Parathyroid adenoma (tissue), 2 donors: Measurements from ENCODE around the gene DRP2.
"Not testable (repeated sequence)": the region's sequence is repeated elsewhere in the genome, so short reads cannot be mapped to it uniquely, and the experiment has no call there.

Experiments
- H2AFZ ChIP-seq: fragments of 300-600 bp; sonication (generic); one replicate; pipeline ENCODE4 v1.7.0; 2017; ENCODE audit warnings: antibody characterized with exemption, mild to moderate bottlenecking
- H3K27ac ChIP-seq: fragments of 300-600 bp; sonication (generic); one replicate; pipeline ENCODE4 v1.7.0; 2017
- H3K27me3 ChIP-seq: fragments of 300-600 bp; sonication (generic); one replicate; pipeline ENCODE4 v1.7.0; 2017; ENCODE audit warnings: low read length; ENCODE audit not compliant: control insufficient read depth, insufficient read depth
- H3K36me3 ChIP-seq: fragments of 300-600 bp; sonication (generic); one replicate; pipeline ENCODE4 v1.7.0; 2017; ENCODE audit warnings: low read length; ENCODE audit not compliant: control insufficient read depth, insufficient read depth
- H3K4me1 ChIP-seq: fragments of 300-600 bp; sonication (generic); one replicate; pipeline ENCODE4 v1.7.0; 2017; ENCODE audit warnings: control low read depth
- H3K4me2 ChIP-seq: fragments of 300-600 bp; sonication (generic); one replicate; pipeline ENCODE4 v1.7.0; 2017; ENCODE audit warnings: low read length
- H3K4me3 ChIP-seq: fragments of 300-600 bp; sonication (generic); one replicate; pipeline ENCODE4 v1.7.0; 2017; ENCODE audit warnings: low read depth, low read length
- H3K79me2 ChIP-seq: fragments of 300-600 bp; sonication (generic); one replicate; pipeline ENCODE4 v1.7.0; 2017; ENCODE audit warnings: control low read depth
- H3K9ac ChIP-seq: fragments of 300-600 bp; sonication (generic); one replicate; pipeline ENCODE4 v1.7.0; 2017; ENCODE audit warnings: mild to moderate bottlenecking
- H3K9me3 ChIP-seq: fragments of 300-600 bp; sonication (generic); one replicate; pipeline ENCODE4 v1.7.0; 2017; ENCODE audit warnings: low read length; ENCODE audit not compliant: control insufficient read depth
- TF ChIP-seq, protein P1 (sequence below): fragments of 300-600 bp; sonication (generic); IDR thresholded peaks from one replicate; pipeline ENCODE4 v1.7.0; 2017; ENCODE audit warnings: antibody characterized with exemption, mild to moderate bottlenecking
- donor health status: primary hyperparathyroidism.

DRP2 gene, protein sequence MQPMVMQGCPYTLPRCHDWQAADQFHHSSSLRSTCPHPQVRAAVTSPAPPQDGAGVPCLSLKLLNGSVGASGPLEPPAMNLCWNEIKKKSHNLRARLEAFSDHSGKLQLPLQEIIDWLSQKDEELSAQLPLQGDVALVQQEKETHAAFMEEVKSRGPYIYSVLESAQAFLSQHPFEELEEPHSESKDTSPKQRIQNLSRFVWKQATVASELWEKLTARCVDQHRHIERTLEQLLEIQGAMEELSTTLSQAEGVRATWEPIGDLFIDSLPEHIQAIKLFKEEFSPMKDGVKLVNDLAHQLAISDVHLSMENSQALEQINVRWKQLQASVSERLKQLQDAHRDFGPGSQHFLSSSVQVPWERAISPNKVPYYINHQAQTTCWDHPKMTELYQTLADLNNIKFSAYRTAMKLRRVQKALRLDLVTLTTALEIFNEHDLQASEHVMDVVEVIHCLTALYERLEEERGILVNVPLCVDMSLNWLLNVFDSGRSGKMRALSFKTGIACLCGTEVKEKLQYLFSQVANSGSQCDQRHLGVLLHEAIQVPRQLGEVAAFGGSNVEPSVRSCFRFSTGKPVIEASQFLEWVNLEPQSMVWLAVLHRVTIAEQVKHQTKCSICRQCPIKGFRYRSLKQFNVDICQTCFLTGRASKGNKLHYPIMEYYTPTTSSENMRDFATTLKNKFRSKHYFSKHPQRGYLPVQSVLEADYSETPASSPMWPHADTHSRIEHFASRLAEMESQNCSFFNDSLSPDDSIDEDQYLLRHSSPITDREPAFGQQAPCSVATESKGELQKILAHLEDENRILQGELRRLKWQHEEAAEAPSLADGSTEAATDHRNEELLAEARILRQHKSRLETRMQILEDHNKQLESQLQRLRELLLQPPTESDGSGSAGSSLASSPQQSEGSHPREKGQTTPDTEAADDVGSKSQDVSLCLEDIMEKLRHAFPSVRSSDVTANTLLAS

DNA sequence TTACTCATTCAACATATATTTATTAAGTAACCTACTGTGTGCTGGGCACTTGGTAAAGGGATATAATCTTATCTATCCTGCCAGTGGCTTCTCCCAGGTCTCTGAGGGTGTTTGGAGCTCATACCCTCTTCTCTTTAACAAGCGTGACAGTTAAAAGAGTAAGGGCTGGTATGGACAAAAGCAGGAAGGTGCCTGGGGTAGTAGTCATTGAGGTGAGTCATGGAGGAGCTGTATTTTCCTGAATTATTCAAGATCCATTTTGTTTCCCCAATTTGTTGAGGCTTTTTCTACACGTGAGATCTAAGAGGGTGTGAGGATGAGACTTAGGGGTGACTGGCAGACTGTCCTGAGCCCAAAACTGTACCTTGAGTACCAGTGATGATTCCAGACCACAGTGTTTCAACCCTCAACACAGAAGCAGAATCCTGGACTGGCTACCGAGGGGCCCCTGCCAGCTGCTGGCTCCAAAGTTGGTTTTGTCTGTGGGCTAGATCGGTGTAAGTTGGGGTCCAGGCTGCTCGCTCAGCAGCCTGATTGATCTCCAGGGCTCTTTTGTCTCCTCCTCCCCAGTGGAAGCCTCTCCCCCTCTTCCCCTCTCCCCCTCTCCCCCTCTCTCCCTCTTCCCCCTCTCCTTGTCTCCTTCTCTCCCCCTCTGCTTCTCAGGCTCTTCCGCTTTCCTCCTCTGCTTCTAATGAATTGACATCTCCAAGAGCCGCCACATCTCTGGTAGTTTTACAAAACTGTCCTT, at the start of gene DRP2:
Gene DRP2 (plus strand): TSS at position 671 of the 748 bp plus-strand sequence. CDS start 11,862 bp downstream, outside the sequence.
- no peaks in the 10 kb centered on the region for H3K27me3 ChIP-seq
- H2AFZ ChIP-seq, result no peak within 1 kb of the TSS
- no peaks in the 10 kb centered on the region for H3K36me3 ChIP-seq
- H3K27ac ChIP-seq, result no peak within 1 kb of the TSS
- H3K9me3 ChIP-seq, result no peaks in the 10 kb centered on the region
- no peak within 1 kb of the TSS for H3K4me3 ChIP-seq
- no peak within 1 kb of the TSS for H3K4me2 ChIP-seq
- H3K9ac ChIP-seq, result no peak within 1 kb of the TSS
- TF ChIP-seq, protein P1, sequence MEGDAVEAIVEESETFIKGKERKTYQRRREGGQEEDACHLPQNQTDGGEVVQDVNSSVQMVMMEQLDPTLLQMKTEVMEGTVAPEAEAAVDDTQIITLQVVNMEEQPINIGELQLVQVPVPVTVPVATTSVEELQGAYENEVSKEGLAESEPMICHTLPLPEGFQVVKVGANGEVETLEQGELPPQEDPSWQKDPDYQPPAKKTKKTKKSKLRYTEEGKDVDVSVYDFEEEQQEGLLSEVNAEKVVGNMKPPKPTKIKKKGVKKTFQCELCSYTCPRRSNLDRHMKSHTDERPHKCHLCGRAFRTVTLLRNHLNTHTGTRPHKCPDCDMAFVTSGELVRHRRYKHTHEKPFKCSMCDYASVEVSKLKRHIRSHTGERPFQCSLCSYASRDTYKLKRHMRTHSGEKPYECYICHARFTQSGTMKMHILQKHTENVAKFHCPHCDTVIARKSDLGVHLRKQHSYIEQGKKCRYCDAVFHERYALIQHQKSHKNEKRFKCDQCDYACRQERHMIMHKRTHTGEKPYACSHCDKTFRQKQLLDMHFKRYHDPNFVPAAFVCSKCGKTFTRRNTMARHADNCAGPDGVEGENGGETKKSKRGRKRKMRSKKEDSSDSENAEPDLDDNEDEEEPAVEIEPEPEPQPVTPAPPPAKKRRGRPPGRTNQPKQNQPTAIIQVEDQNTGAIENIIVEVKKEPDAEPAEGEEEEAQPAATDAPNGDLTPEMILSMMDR, result no peak
- H3K79me2 ChIP-seq, result no peaks in the 10 kb centered on the region
- H3K4me1 ChIP-seq, result no peaks in the 10 kb centered on the region

- Histone ChIP-seq H2AFZ (no peak overlapping the region), H3K27me3 (no peaks in the 10 kb centered on the region), H3K36me3 (no peaks in the 10 kb centered on the region), H3K4me1 (no peaks in the 10 kb centered on the region), H3K79me2 (no peaks in the 10 kb centered on the region), H3K4me2 (no peak overlapping the region), H3K9ac (no peak overlapping the region), H3K4me3 (no peak overlapping the region), H3K27ac (no peak overlapping the region), H3K9me3 (no peaks in the 10 kb centered on the region)
- TF ChIP-seq, protein P1, result no peak
Observed at GRCh38 chrX:101171883-101172400, 47.6 kb upstream of the DRP2 start.

DNA sequence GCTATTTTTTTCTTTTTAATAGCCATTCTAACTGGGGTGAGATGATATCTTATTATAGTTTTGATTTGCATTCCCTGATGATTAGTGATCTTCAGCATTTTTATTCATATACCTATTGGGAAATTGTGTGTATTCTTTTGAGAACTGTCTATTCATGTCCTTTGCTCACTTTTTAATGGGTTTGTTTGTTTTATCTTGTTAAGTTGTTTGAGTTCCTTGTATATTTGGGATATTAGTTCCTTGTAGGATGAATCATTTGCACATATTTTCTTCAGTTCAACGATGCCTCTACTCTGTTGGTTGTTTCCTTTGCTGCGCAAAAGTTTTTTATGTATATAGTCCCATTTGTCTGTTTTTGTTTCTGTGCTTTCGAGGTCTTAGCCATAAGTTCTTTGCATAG, 43.1 kb upstream of the DRP2 start:
- Histone ChIP-seq H3K9me3 (no peaks in the 10 kb centered on the region), H3K36me3 (no peaks in the 10 kb centered on the region), H3K4me1 (no peaks in the 10 kb centered on the region), H3K9ac (no peak overlapping the region), H2AFZ (no peak overlapping the region), H3K79me2 (no peaks in the 10 kb centered on the region), H3K27me3 (no peaks in the 10 kb centered on the region), H3K4me2 (no peak overlapping the region), H3K27ac (no peak overlapping the region), H3K4me3 (no peak overlapping the region)
- TF ChIP-seq, protein P1, result no peak

DNA sequence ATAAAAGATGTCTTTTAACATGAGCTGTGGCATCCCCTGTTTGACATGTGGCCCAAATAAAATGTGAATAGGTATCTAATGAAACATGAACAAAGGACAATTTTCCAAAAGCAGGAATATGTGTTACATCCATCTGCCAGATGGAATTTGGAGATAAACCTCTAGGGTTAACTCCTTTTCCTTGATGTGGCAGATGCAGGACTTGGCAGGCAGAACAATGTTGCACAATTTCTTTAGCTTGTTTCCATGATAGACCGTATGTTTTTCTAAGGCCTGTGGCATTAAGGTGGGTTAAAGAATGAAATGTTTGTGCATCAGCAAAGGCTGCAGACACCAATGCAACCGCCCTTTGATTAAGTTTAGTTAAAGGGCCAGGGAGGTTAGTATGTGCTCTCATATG, 34.7 kb upstream of the DRP2 start:
- H3K27me3 ChIP-seq, H3K4me1 ChIP-seq, H3K27ac ChIP-seq, H3K4me3 ChIP-seq, H3K79me2 ChIP-seq, H3K9me3 ChIP-seq, H3K4me2 ChIP-seq, H3K36me3 ChIP-seq, H2AFZ ChIP-seq, H3K9ac ChIP-seq: not testable (repeated sequence)

DNA sequence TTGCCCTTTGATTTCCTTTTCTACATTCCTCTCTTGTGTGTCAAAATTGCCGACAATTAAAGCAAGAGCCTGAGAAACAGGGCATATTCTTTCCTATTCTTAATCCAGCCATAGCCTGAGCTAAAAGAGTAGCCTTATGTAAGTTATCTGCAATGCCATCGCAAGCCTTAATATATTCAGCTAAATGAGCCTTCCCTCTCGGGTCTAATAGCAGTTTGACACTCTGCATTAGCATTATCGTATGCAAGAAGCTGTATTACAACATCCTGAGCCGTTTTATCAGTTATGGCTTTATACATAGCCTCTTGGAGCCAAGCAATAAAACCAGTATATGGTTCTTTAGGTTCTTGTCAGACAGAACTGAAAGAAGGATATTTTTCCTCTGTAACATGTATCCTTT, 31.6 kb upstream of the DRP2 start:
- H3K4me1 ChIP-seq, H3K4me3 ChIP-seq, H3K9ac ChIP-seq, H3K9me3 ChIP-seq, H3K27ac ChIP-seq, H3K27me3 ChIP-seq, H3K4me2 ChIP-seq, H3K79me2 ChIP-seq, H2AFZ ChIP-seq, H3K36me3 ChIP-seq: not testable (repeated sequence)
